Hematopoietic multipotent progenitor cell treated with erythropoietin and hydrocortisone succinate and interleukin-3 and kit ligand, for 15 days (in vitro differentiated cells): ENCODE measurements around the gene MINAR1.

Source experiments
- DNase-seq: peaks from one replicate; pipeline ENCODE4 v3.0.0-alpha.2; 2015; ENCODE audit warnings: low spot score

Gene MINAR1

GRCh38 chr15:79463781-79464270, 31.7 kb downstream of the MINAR1 start:
- DNase-seq = no peak

- no peak for DNase-seq
Measured at GRCh38 chr15:79466488-79466887, 34.4 kb downstream of the MINAR1 start.

GRCh38 chr15:79467865-79468586, 35.9 kb downstream of the MINAR1 start:
- no peak for DNase-seq

- DNase-seq = no peak
Measured at GRCh38 chr15:79472446-79472845, 40.3 kb downstream of the MINAR1 start.

- no peak for DNase-seq
Measured at GRCh38 chr15:79474252-79474651, 42.1 kb downstream of the MINAR1 start.

- DNase-seq = no peak
Measured at GRCh38 chr15:79475306-79475705, 43.2 kb downstream of the MINAR1 start.

GRCh38 chr15:79478108-79478507, 46.0 kb downstream of the MINAR1 start:
- DNase-seq = no peak

- no peak for DNase-seq
Measured at GRCh38 chr15:79479616-79480015, 47.5 kb downstream of the MINAR1 start.

- no peak for DNase-seq
Measured at GRCh38 chr15:79481793-79482192, 49.7 kb downstream of the MINAR1 start.
